ENCODE data around the gene VEPH1.

The VEPH1 gene

GRCh38 chr3:157472648-157473047 lies 30.6 kb downstream of the VEPH1 start:
- no peak for DNase-seq

DNA sequence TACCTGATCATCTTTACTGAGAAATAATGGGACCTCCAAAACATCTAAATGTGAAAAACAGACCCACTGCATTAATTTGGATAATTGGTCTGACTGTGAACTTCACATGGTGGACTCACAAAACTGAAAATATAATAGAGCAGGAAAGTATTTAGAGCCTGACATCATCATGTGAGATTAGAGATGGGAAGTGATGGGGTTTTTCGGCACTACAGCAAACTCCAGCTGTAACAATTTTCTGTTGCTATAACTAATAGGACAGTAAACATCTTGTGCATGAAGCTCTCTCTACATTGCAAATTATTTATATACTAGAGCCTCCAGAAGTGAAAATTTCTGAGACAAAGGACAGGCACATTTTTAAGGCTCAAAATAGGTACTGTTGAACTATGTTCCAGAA lies 32.2 kb downstream of the VEPH1 start:
- no peak for DNase-seq

DNA sequence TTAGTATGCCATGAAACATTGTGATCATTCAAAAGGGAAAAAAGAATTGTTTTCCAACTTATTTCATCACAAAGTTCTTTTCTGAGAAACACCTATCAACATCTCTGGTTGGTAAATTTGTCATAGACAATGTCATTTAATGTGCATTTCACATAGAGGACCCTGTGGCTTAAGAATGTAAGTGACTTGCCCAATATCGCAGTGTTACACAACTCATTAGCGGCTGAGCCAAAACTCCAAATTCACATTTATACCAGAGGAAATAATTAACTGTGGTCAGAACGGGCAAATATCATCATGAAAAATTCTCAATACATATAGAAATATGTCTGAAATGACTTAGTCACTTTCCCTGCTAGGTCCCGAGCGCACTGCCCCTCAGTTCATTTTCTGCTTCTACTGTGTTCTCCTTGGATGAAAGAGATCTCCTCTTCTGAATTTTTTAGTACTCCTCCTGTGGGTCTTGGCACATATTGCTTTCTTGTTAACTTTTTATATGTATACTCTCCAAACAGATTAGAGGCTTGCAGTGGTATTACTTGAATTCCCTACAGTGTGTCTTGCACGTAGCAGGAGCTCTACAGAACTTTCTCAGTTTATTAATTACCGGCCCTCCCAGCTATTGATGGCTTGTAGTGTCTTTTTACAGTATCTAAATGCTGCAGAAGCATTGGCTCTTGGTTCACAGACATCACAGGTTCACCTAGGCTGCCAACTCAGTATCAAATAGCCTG lies 33.5 kb downstream of the VEPH1 start:
- no peak for DNase-seq

GRCh38 chr3:157467200-157467599 lies 36.0 kb downstream of the VEPH1 start:
- DNase-seq: no peak

- DNase-seq: no peak
Measured at GRCh38 chr3:157465741-157466140, 37.5 kb downstream of the VEPH1 start.

- DNase-seq: no peak
Measured at GRCh38 chr3:157464321-157464720, 38.9 kb downstream of the VEPH1 start.

DNA sequence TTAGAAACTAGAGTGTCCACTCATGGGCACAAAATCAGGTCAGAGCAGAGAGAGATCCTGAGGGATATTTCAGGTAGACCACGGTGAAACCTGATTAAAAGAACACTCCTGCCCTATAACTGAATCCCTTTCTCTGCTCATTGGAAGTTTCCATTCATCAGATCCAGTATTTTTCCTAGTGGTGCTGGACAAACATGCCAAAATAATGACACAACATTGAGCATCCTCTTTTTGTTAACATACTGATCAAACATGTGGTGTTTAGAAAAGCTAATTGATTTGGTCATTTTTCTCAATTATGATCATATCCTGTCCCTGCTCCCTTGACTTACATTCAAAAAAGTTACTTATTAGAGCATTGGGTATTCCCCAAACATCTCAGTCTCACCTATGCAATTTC lies 39.4 kb downstream of the VEPH1 start:
- DNase-seq: no peak

- no peak for DNase-seq
Measured at GRCh38 chr3:157460253-157460652, 43.0 kb downstream of the VEPH1 start.

DNA sequence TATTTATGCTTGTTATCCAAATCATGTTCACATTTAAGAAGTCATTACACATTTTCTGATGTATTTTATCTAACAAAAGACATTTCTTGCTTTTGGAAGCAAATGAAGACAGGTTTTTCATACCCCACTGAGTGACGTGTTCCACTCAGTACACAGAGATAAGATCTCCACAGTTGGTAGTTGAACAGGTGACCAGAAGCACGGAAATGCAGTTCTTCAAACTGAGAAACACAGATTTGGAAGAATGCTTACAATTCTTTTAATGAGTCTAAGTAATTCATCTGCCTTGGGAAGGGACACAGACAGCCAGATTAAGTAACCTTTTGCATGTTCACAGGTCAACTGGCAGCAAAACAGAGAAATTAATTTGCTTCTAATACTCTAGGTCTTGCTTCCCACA lies 43.5 kb downstream of the VEPH1 start:
- DNase-seq: no peak

- DNase-seq: no peak
Measured at GRCh38 chr3:157453824-157454223, 49.4 kb downstream of the VEPH1 start.

GRCh38 chr3:157452097-157452496 lies 51.1 kb downstream of the VEPH1 start:
- no peak for DNase-seq

DNA sequence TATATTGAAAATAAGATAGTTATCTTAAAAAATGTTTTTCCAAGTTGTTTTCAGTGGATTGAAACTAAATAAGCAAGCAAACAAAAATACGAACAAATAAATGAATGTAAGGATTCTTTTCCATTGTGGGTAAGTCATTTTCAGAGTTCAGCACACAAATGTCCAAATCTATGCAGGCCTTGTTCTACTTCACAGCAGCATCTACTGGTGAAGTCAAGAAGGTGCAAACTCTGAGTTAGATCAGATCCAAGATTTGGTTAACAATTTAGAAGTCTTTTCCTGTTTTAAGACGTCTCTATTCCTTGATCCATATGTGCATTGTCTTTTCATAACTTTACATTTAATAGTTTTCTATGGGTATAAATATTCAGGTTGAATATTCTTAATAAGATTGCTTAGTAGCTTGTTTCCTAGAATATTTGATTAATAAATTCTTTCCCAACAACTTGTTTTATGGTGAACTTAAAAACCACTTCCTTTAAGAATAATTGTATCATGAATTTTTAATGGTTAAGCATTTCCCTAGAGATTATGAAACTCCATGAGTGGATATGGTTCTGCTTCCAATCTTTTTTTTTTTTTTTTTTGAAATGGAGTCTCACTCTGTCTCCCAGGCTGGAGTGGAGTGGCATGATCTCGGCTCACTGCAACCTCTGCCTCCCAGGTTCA lies 56.1 kb downstream of the VEPH1 start:
- no peak for DNase-seq

GRCh38 chr3:157445857-157446256 lies 57.4 kb downstream of the VEPH1 start:
- no peak for DNase-seq

DNA sequence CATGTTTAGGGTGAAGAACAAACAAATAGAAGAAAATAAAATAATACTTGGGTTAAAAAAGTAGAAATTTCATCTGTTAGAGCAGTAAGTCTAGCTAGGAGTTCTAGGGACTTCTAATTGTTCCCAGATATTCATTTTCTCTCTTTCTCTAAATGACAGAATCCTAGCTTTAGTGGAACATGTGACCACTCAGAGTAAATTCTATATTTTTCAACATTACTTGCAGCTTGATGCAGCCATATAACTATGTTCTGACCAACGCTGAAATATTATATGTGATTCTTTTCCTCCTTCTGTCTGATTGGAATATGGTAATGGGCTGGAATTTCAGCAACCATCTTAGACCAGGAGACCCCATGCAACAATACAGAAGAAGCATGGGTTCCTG lies 58.4 kb downstream of the VEPH1 start:
- DNase-seq: no peak

GRCh38 chr3:157443905-157444796 lies 59.1 kb downstream of the VEPH1 start:
- no peak for DNase-seq

- no peak for DNase-seq
Measured at GRCh38 chr3:157442729-157443128, 60.5 kb downstream of the VEPH1 start.

- no peak for DNase-seq
Measured at GRCh38 chr3:157441102-157441624, 62.1 kb downstream of the VEPH1 start.

GRCh38 chr3:157438194-157438730 lies 65.0 kb downstream of the VEPH1 start:
- no peak for DNase-seq

- peak; percentile 22 for DNase-seq
Measured at GRCh38 chr3:157436583-157437291, 66.5 kb downstream of the VEPH1 start, which contains the start of gene PTX3. Gene PTX3, plus strand, starts transcription at chr3:157436850. Its CDS starts 84 bp downstream, at chr3:157436934.

DNA sequence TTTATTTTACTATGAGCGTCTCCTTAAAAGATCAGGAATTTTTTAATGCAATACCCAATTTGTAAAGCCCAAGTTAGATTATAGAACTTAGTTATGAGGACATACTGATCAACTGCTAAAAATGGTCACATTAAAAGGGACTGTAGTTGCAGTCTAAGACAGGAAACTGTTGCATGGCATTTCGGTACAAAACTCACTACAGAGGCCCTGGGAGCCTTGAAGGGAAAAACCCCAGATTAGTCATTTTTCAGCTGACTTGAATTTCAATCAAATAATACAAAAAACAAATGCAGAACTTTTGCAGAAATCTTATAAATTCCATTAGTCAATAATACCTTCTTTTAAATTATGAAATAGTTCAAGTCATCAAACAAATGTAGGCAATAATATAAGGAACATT lies 73.5 kb downstream of the VEPH1 start:
- DNase-seq: peak; percentile 1

GRCh38 chr3:157428853-157429252 lies 74.4 kb downstream of the VEPH1 start:
- no peak for DNase-seq

DNA sequence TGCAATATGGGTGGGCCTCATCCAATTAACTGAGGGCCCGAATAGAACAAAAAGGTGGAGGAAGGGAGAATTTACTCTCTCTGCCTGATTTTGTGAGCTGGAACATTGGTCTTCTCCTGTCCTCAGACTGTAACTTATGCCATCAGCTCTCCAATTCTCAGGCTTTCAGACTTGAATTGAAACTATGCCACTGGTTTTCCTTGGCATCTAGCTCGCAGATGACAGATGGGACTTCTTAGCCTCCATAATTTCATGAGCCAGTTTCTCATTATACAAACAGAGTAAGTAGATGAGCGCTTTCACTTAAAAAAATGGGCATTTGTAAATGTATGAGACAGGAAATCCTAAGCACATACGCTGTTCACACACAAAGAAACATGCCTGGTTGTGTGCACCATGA lies 75.3 kb downstream of the VEPH1 start:
- DNase-seq: no peak

Measured in NK-92 treated with Interleukin-12 subunit alpha and Interleukin-12 subunit beta, amount 100 ng/mL, for 24 hours (cell line).